Measurements from ENCODE around the gene FRY.
"Not testable (repeated sequence)": the region's sequence is repeated elsewhere in the genome, so short reads cannot be mapped to it uniquely, and the experiment has no call there.

Gene FRY

GRCh38 chr13:32040052-32040642, 8.6 kb downstream of the FRY start:
- no peak for DNase-seq

- DNase-seq = no peak
Measured at GRCh38 chr13:32040689-32041088, 9.1 kb downstream of the FRY start.

GRCh38 chr13:32041429-32041828, 9.9 kb downstream of the FRY start:
- DNase-seq = no peak

- no peak for DNase-seq
Measured at GRCh38 chr13:32042551-32042950, 11.0 kb downstream of the FRY start.

GRCh38 chr13:32044446-32044845, 12.9 kb downstream of the FRY start:
- DNase-seq = peak in 2 of 51 donors; percentile 8 to 31

GRCh38 chr13:32045537-32045936, 14.0 kb downstream of the FRY start:
- DNase-seq = no peak

- peak in 16 of 51 donors; percentile 3 to 79 (median 17) for DNase-seq
Measured at GRCh38 chr13:32045982-32046785, 14.6 kb downstream of the FRY start.

- DNase-seq = no peak
Measured at GRCh38 chr13:32047088-32047487, 15.5 kb downstream of the FRY start.

GRCh38 chr13:32047793-32048192, 16.2 kb downstream of the FRY start:
- DNase-seq = no peak

- no peak for DNase-seq
Measured at GRCh38 chr13:32048816-32049215, 17.2 kb downstream of the FRY start.

- DNase-seq = no peak
Measured at GRCh38 chr13:32051156-32051555, 19.6 kb downstream of the FRY start.

- no peak for DNase-seq
Measured at GRCh38 chr13:32056316-32056715, 24.7 kb downstream of the FRY start.

- not testable (repeated sequence) for DNase-seq
Measured at GRCh38 chr13:32057325-32057724, 25.8 kb downstream of the FRY start.

- DNase-seq = no peak
Measured at GRCh38 chr13:32059511-32059984, 28.0 kb downstream of the FRY start.

- DNase-seq = no peak
Measured at GRCh38 chr13:32060401-32060878, 28.9 kb downstream of the FRY start.

- DNase-seq = no peak
Measured at GRCh38 chr13:32063619-32064233, 32.2 kb downstream of the FRY start.

- DNase-seq = no peak
Measured at GRCh38 chr13:32067149-32067961, 35.8 kb downstream of the FRY start.

- no peak for DNase-seq
Measured at GRCh38 chr13:32068255-32068654, 36.7 kb downstream of the FRY start.

- no peak for DNase-seq
Measured at GRCh38 chr13:32073180-32073864, 41.7 kb downstream of the FRY start.

- DNase-seq = no peak
Measured at GRCh38 chr13:32075170-32075851, 43.7 kb downstream of the FRY start.

All from hypothalamus (tissue), 51 donors.